Activated CD4-positive, alpha-beta T cell treated with anti-CD3 and anti-CD28 coated beads for 48 hours (primary cell): ENCODE results near the gene DYSF.

Experiments used
- DNase-seq: peaks from one replicate; pipeline ENCODE4 v3.0.0-alpha.2; 2020

The DYSF gene

DNA sequence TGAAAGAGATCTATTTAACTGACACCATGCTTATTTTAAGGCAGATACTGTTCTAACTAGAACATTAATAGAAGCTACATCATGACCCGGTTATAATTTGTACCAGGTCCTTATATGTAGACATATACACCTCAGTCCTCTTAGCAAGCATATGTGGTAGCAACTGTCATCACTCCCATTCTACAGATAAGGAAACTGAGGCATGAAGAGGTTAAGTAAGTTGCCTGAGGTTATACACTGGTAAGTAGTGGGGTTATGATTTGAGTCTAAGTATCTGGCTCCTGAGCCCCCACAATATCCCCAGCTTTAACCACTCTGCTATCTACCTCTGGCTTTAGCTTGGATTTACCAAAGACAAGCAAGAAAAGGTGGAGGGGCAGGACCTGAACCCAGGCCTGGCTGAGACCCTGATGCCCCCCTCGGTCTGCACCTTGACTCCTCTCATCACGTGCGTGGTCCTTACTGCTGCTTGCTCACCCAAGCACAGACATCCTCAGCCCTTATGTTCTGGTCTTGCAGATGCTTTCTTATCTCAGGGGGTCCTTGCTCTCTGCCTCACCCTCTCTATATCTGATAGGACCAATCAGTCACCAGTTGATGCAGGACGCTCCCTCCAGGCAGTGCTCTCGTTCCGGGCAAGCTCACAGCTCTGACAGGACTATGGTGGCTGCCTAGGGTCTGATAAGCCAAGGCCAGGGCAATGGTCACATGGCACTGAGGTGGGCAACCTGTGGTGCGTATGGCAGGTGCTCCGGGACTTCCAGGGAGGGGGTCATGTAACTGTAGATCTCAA lies 4.0 kb downstream of the DYSF start:
- no peak for DNase-seq

DNA sequence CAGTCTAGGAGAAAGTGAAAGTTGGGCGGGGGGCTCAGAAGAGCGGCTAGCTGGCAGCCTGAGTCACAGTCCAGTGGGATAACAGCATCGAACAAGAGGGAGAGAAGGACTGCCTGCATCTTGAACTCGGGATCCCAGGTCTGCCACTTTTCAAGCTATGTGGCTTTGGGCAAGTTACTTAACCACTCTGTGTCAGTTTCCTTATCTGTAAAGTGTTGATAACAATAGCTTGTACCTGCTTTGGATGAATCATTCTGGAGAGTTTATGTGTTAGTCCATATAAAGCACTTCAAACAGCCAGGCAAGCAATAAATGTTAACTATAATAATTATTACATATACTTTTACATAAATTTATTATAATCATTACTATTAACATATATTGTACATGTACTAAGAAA lies 4.6 kb downstream of the DYSF start:
- no peak for DNase-seq

DNA sequence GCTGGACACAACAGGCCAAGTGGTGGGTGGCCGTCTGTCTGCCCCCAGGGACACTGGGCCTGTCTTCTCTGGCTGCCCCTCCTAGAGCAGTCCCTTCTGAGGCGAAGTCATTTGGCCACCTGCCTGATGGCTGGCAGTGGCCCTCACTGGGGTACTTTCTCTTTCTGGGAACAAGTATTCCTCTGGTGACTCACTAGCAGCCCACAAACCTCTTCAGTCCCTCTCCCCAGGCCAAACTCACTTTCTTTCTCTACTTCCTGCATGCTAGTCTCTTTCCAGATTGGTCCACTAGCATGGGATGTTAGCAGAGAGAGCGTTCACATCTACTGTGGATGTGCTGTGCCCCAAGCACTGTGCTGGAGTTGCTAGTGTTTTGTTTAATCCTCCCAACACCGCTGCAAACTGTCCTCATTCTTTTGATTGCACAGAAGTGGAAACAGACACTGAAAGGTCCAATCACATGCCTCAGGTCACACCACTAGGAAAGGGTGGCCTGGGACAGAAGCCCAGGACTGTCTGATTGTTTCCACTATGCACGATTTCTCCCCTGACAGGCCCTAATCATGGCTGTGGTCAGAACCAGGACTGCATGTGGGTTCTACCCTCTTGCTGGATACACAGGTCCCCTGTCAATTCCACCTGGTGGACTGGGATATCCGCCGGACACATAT lies 5.2 kb downstream of the DYSF start:
- no peak for DNase-seq

GRCh38 chr2:71459084-71459431 lies 5.7 kb downstream of the DYSF start:
- no peak for DNase-seq

DNA sequence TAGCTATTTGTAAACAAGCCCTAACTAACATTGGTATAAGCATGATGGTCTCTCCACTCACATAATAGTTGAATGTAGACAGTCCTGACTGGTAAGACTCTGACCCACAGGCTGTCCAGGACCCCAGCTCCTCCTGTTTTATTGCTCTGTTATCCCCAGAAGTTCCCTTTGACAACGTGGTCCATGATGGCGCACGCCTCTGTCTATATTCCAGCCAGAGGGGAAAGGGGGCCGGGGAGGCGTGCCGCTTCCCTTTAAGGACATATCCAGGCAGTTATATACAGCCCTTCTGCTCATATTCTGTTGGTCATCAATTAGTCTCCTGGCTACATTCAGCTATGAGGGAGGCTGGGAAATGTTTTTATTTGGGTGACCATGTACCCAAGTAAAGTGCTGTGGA lies 6.7 kb downstream of the DYSF start:
- no peak for DNase-seq

DNA sequence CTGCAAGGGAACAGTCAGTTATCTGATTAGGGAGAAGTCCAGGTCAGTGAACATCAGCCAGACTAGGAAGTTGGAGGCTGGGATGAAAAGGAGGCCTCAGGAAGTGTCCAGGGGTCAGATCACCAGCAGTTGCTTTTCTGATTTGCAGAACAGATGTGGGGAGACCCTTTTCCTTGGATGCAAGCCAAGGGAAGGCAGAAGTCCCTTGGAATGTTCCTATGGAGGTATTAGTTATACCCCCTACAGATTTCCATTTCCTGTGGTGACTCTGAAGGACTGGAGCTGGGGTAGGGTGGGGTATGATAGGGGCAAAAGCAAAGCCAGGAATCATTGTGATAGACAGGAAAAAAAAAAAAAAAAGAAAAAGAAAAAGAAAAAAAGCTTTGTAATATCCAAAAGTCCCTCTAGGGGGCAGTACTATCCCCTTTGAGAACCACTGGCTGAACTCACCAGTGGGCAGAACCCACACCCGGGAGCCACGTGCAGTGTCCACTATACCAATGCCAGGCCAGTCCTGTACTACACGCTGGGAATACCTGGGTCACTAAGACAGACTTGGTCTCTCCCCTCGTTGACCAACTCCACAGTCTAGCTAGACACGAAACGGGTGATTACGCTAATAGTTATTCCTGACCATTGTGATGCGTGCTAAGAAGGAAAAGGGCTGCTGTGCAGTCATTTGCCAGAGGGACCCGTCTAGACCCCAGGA lies 7.4 kb downstream of the DYSF start:
- no peak for DNase-seq

DNA sequence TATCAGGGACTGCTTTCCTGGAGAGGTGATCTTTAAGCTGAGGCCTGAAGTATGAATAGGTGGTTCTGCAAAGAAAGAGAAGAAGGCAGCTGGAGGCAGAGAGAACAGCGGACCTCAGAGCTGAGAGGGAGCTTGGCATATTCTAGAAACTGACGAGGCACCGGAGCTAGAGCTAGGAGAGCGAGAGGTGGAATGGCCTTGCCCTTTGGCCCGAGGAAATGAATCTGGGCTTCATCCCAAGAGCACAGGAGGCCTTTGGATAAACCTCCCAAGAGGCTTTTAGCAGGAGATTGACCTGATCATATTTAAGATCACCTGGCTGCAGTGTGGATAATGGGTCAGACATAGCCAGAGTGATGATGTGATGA lies 7.9 kb downstream of the DYSF start:
- no peak for DNase-seq

- no peak for DNase-seq
Observed at GRCh38 chr2:71462056-71462605, 8.8 kb downstream of the DYSF start.

GRCh38 chr2:71462641-71463341 lies 9.4 kb downstream of the DYSF start:
- no peak for DNase-seq

- DNase-seq, result no peak
Observed at GRCh38 chr2:71463342-71463654, 9.9 kb downstream of the DYSF start.

DNA sequence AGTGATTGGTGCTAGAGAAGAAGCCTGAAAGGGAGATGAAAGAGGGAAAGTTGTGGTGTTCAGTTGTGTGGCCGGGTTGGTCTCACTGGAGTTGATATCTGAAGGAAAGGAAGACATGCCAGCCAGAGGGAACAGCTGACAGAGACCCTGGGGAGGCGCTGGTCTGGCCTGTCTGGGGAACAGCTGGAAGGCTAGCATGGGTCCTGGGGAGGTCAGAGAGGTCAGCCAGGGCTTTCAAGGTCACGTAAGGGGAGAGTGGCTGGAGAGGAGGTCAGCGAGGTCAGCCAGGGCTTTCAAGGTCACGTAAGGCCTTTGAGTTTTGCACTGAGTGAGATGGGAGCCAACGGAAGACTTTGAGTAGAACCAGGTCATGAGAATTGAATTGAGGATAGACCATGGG lies 11.0 kb downstream of the DYSF start:
- no peak for DNase-seq

DNA sequence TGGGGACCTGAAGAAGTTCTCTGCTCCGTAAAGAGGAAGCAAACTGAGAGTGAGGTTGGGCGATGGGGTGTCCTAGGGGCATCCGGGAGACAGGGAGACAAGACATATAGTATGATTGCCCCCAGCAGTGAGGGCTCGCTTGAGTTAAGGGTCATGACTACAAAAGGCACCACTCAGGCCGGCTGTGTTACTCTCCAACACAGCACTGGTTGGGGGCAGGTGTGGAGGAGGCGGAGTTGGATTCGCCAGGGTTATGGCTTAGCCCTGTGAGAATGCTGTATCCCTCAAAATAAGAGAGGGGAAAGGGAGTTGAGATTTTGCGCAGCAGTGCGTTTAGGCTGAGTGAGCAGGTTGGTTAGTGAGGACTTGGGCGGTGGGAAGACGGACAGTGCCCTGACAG lies 12.0 kb downstream of the DYSF start:
- no peak for DNase-seq

DNA sequence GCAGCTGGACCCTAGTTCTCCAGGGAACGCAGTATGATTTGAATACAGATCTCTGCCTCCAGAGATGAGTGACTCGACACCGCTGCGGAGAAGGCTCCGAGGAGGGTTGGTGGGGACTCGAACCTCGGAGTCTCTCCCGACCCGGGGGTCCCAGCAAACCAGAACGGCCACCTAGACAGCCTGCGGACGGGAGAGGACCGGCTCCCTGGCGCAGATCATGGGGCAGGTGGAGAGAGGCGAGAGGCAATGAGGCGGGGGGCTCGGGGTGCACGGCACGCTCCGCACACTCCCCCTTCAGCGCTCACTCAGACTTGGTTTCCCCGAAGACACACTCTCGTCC lies 12.6 kb downstream of the DYSF start:
- no peak for DNase-seq

- peak; percentile 13 for DNase-seq
Observed at GRCh38 chr2:71466301-71467179, 13.2 kb downstream of the DYSF start.

- no peak for DNase-seq
Observed at GRCh38 chr2:71467180-71467815, 13.9 kb downstream of the DYSF start.

DNA sequence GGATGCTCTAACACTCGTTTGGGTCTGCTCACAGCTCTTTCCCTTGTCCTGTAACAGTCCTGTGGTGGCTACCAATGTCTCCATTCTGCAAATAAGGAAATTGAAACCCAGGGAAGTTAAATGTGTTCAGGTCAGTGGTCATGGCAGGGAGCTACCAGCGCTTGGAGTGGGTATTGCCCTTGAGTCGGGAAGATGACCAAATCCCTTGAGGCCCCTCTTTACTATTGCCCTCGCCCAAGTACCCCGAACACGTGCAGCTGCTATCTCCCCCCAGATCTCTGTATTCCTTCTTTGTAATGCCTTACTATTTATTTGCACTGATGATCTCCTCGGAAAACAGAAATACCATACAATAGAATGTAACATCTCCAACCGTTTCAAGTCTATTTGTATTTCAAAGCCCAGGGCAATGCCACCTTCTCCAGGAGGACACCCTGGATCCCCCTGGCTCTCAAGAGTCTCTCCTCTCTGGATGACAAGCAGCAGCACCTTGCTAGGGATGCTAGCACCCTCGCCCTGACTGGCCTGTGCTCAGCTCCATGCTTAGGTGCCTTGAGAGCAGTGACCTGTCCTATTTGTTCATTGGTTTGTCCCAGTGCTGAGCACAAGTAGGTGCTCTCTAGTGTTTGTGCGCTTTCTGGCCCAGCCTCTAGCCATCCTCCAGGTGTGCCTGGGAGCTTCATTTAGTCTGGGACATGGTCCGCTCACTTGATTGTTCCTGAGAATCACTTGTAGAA lies 15.1 kb downstream of the DYSF start:
- DNase-seq, result no peak

GRCh38 chr2:71469403-71470398 lies 16.3 kb downstream of the DYSF start:
- no peak for DNase-seq

DNA sequence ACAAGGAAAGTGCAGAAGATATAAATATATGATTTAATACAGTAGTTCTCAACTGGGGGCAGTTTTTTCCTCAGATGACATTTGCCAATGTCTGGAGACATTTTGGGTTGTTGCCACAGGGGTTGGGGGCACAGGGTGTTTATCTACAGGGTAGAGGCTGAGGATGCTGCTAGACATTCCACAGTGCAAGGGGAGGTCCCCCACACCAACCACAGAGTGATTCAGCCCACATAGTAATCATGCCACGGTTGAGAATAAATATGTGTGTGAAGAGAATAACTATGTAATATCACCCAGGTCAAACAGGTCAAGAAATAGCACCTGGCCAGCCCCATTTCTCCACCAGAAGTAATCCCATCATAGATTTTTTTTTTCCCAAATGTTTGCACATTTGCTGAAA lies 17.9 kb downstream of the DYSF start:
- no peak for DNase-seq

- DNase-seq, result no peak
Observed at GRCh38 chr2:71472019-71472418, 18.7 kb downstream of the DYSF start.
